WI38 (cell line): ENCODE data around the gene CA6.

Experiments used
- H3K4me3 ChIP-seq: 2 replicates; pipeline ENCODE4 v1.5.1; 2011; ENCODE audit warnings: low read depth, mild to moderate bottlenecking, control low read depth, low read length
- TF ChIP-seq, protein P1 (sequence below): IDR thresholded peaks from 2 replicates; pipeline ENCODE4 v1.5.1; 2012; ENCODE audit warnings: low read depth, mild to moderate bottlenecking, control low read depth, low read length

Gene CA6

DNA sequence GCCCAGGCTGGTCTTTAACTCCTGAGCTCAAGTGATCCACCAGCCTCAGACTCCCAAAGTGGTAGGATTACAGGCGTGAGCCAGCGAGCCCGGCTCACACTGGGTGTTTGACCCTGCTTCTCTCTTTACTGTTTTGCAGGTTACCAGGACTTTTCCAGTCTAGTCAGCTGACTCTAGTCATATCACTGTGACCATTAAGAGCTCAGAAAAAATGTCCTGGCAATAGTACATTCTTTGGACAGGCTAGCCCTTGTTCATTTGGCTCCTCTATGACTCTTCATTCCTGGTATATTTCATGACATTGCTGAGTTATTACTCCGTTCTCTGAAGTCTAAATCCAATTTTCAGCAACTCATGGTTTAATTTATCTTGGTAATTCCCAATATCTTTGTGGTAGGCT, 8.0 kb upstream of the CA6 start:
- TF ChIP-seq, protein P1, sequence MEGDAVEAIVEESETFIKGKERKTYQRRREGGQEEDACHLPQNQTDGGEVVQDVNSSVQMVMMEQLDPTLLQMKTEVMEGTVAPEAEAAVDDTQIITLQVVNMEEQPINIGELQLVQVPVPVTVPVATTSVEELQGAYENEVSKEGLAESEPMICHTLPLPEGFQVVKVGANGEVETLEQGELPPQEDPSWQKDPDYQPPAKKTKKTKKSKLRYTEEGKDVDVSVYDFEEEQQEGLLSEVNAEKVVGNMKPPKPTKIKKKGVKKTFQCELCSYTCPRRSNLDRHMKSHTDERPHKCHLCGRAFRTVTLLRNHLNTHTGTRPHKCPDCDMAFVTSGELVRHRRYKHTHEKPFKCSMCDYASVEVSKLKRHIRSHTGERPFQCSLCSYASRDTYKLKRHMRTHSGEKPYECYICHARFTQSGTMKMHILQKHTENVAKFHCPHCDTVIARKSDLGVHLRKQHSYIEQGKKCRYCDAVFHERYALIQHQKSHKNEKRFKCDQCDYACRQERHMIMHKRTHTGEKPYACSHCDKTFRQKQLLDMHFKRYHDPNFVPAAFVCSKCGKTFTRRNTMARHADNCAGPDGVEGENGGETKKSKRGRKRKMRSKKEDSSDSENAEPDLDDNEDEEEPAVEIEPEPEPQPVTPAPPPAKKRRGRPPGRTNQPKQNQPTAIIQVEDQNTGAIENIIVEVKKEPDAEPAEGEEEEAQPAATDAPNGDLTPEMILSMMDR: no peak
- H3K4me3 ChIP-seq: no peak overlapping the region

DNA sequence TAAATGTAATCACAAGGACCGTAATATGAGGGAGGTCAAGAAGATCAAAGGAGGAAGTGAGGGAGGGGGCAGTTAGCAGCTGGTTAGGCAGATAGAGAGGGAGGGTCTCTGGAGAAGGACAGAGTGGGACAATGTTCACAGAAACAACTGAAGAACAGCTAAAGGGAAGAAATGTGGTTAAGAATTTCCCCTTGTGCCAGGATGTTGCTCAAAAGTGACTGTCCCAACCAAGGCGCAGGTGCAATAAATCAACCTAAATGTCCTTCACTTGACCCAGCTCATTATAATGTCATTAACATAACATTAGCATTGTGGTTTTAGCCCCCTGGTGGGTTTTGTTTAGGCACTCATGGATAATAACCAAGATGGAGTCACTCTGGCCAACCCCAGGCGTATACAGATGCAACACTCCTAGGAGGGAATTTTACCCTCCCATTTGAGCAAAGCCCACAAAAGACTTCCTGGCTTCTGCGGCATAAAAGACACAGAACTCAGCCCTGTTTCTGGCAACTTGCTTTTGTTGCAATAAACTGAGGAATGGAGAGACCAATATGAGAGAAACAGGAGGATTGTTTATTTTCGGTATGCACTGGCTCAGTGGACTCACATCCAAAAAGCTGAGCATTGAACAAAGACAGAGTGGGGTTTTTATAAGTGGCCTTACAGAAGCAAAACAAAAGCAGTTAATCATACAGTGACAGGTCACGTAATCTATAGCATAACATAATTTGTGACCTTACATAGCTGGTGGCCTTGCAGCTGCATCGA, 7.3 kb upstream of the CA6 start:
- H3K4me3 ChIP-seq: no peak overlapping the region
- TF ChIP-seq, protein P1: no peak

DNA sequence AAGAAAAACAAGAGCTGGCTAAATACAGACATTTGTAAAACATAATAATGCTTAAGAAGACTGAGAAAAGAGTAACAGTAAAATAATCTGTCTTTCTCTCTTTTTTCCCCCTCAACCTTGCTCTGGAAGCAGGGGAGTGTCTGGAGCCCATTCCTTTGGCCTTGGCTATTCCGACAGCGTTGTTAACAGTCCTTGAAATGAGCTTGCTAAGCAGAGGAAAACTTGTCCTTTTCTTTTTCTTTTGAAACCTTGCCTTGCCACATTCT, 6.7 kb upstream of the CA6 start:
- TF ChIP-seq, protein P1: no peak

DNA sequence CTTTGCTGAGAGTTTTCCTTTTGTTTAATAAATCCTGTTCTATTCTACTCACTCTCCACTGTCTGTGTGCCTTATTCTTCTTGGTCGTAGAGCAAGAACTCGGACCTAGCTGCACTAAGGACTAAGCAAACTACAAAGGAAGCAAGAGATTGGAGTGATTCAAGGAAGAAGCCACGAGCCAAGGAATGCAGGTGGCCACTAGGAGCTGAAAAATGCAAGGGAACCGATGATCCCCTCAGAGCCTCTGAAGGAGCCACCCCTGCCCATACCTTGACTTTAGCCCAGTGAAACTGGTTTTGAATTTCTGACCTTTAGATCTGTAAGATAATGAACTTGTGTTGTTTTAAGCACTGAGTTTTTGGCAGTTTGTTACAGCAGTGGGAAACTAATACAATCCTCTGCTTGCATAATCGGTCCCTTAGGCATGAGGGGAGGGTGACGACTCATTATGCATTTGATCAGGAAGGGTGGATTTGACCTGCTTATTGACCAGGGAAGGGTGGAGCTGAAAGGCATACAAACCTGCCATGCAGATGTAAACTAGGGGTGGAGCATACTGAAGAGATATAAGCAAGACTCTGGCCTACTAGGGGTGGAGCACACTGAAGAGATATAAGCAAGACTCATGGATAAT, 6.2 kb upstream of the CA6 start:
- TF ChIP-seq, protein P1: no peak
- no peak overlapping the region for H3K4me3 ChIP-seq

More for the DNA sequence above, 6.7 kb upstream of the CA6 start:
- H3K4me3 ChIP-seq: no peak overlapping the region

DNA sequence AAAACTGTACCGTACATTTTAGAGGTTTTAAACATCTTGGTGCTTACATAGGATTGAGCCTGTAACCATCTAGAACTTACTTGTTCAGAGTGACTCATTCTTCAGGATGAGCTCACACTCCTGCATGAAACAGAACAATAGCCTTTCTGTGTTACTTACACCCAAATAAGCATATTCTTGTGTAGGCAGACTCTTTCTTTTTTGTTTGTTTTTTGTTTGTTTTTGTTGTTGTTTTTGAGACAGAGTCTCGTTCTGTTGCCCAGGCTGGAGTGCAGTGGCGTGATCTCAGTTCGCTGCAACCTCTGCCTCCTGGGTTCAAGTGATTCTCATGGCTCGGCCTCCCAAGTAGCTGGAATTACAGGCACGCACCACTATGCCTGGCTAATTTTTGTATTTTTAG, 3.8 kb upstream of the CA6 start:
- TF ChIP-seq, protein P1: no peak
- no peak overlapping the region for H3K4me3 ChIP-seq

DNA sequence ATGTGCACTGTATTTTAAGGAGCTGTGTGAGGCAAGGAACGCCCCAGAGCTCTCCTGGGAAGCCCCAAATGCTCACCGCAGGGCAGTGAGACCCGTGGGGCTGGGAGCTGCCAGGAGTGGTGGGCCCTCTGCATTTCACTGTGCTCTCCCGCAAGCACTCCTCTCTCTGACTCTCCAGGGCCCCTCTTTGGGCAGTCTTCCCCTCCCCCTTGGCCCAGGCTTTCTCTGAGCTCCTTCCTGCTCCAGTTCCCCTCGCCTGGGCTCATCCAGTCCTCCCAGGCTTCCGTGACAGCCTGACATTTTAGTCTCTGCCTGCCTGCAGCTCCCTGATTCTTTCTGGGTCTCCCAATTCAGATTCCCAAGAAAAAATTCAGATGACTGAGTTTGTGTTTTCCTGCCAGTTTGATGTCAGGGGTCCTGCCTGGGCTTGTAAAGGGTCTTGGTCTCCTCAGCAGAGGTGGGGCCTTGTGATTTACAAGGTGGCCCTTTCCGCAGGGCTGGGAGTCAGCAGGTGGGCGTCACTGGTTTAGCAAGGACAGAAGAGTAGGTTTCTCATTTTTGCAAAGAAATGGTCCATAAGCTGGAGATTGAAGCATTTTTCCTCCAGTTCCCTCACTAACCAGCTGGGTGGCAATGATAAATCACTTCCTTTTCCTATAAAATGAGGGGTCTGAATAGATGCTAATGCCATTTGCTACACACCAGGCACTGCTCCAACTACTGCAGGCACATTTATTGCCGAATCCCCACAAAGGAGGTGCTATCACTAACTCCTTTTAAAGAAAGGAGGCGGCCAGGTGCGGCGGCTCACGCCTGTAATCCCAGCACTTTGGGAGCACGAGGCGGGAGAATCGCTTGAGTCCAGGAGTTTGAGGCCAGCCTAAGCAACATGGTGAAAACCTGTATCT, 1.9 kb upstream of the CA6 start:
- TF ChIP-seq, protein P1: no peak
- no peak overlapping the region for H3K4me3 ChIP-seq
